RWPE2 (cell line): ENCODE data around the gene MTM1.

Experiments used
- ATAC-seq: fragments of 200-7000 bp; cut with Tn5 transposase; 3 replicates; pipeline ENCODE4 v1.9.1; 2021; ENCODE audit warnings: low read depth
- DNase-seq: peaks from one replicate; pipeline ENCODE4 v3.0.0-alpha.2; 2020; ENCODE audit warnings: low spot score
- H3K27ac ChIP-seq: fragments of 450-650 bp; 2 replicates; pipeline ENCODE4 v1.5.1; 2017; ENCODE audit warnings: mild to moderate bottlenecking; ENCODE audit not compliant: poor library complexity, severe bottlenecking
- H3K27me3 ChIP-seq: fragments of 250-450 bp; sonication (Bioruptor Pico); 2 replicates; pipeline ENCODE4 v1.5.1; 2021; ENCODE audit warnings: mild to moderate bottlenecking, moderate library complexity; ENCODE audit not compliant: insufficient read depth, poor library complexity, severe bottlenecking
- H3K36me3 ChIP-seq: fragments of 250-450 bp; sonication (Bioruptor Pico); 2 replicates; pipeline ENCODE4 v1.5.1; 2020; ENCODE audit warnings: low read depth, mild to moderate bottlenecking, moderate library complexity
- H3K4me1 ChIP-seq: fragments of 250-450 bp; sonication (Bioruptor Pico); 2 replicates; pipeline ENCODE4 v1.5.1; 2021; ENCODE audit warnings: mild to moderate bottlenecking, moderate library complexity; ENCODE audit not compliant: insufficient read depth, poor library complexity, severe bottlenecking
- H3K4me3 ChIP-seq: fragments of 250-450 bp; sonication (Bioruptor Pico); 2 replicates; pipeline ENCODE4 v1.5.1; 2021; ENCODE audit warnings: mild to moderate bottlenecking, moderate library complexity; ENCODE audit not compliant: severe bottlenecking
- H3K9me3 ChIP-seq: fragments of 250-450 bp; sonication (Bioruptor Pico); 2 replicates; pipeline ENCODE4 v1.5.1; 2021; ENCODE audit warnings: mild to moderate bottlenecking, moderate library complexity; ENCODE audit not compliant: severe bottlenecking
- TF ChIP-seq, protein P1 (sequence below): fragments of 450-650 bp; IDR thresholded peaks from one replicate; pipeline ENCODE4 v1.5.1; 2017; ENCODE audit warnings: mild to moderate bottlenecking, moderate library complexity; ENCODE audit not compliant: poor library complexity, severe bottlenecking

Gene MTM1

DNA sequence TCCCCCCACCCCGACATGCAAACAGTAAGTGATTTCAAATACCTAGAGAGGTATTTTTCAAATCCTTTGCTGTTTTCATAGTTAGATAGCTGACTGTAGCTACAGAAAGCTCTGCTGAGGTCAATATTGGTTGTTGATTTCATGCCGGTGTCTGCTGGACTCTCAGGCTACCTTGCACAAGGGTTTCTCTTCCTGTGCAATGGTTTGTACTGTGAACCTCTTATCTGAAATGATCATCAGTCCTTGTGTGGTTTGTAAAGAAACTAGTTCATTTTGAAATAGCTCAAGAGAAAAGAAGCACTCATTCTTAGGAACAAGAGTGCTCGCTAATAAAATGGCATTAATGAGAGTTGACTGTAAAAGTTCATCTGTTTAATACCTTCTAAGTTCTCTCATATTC, 2.1 kb downstream of the MTM1 start:
- no peak overlapping the region for H3K4me3 ChIP-seq
- peak overlapping the region; percentile 84 for H3K27ac ChIP-seq
- no peaks in the 10 kb centered on the region for H3K36me3 ChIP-seq
- TF ChIP-seq, protein P1, sequence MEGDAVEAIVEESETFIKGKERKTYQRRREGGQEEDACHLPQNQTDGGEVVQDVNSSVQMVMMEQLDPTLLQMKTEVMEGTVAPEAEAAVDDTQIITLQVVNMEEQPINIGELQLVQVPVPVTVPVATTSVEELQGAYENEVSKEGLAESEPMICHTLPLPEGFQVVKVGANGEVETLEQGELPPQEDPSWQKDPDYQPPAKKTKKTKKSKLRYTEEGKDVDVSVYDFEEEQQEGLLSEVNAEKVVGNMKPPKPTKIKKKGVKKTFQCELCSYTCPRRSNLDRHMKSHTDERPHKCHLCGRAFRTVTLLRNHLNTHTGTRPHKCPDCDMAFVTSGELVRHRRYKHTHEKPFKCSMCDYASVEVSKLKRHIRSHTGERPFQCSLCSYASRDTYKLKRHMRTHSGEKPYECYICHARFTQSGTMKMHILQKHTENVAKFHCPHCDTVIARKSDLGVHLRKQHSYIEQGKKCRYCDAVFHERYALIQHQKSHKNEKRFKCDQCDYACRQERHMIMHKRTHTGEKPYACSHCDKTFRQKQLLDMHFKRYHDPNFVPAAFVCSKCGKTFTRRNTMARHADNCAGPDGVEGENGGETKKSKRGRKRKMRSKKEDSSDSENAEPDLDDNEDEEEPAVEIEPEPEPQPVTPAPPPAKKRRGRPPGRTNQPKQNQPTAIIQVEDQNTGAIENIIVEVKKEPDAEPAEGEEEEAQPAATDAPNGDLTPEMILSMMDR: no peak
- ATAC-seq: no peak
- H3K27me3 ChIP-seq: no peaks in the 10 kb centered on the region
- H3K9me3 ChIP-seq: no peaks in the 10 kb centered on the region
- DNase-seq: no peak
- H3K4me1 ChIP-seq: peaks cover 42% of the 10 kb centered on the region

DNA sequence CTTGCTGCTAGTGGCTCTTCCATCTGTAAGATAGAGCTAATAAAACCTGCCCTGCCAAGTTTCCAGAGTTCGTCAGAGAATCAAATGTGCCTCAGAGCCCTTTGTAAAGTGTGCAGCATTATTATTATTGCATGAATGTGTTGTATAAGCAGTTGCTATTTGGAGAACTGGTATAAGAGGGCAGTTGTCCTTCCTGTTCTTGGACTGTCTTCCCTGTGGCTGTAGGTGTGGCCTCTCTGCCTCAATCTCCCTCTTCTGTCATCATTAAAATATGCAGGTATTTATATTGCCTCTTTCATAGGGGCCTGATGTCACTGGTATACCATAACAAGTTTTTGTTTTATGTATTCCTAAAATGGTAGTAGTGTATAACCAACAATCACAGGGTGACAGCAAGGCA, 3.8 kb downstream of the MTM1 start:
- Histone ChIP-seq H3K27me3 (no peaks in the 10 kb centered on the region), H3K4me1 (peaks cover 59% of the 10 kb centered on the region), H3K4me3 (no peak overlapping the region), H3K9me3 (no peaks in the 10 kb centered on the region), H3K36me3 (no peaks in the 10 kb centered on the region), H3K27ac (peak overlapping the region; percentile 84)
- no peak for ATAC-seq
- TF ChIP-seq, protein P1: no peak
- no peak for DNase-seq

DNA sequence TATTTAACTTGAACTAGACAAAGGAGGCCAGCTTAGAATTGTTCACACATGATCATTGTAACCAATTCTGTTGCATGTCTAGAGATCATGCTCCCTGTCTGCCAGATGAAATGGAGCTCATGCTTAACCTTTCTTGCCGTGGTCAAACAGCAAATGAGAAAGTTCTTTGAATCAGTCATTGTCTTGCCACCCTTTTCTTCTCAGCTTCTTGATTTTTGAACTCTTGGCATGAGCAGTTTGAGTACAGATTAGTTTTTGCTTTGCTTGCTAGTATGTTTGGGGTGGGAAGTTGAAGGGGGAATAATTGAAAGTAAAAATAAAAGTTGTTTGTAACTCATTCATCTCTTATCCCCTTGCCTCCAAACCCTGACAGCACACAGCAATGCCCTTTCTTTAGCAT, 4.7 kb downstream of the MTM1 start:
- no peaks in the 10 kb centered on the region for H3K9me3 ChIP-seq
- peaks cover 61% of the 10 kb centered on the region for H3K4me1 ChIP-seq
- no peak for DNase-seq
- peak overlapping the region; percentile 84 for H3K27ac ChIP-seq
- H3K4me3 ChIP-seq: no peak overlapping the region
- H3K27me3 ChIP-seq: no peaks in the 10 kb centered on the region
- H3K36me3 ChIP-seq: no peaks in the 10 kb centered on the region
- TF ChIP-seq, protein P1: no peak
- ATAC-seq: no peak

DNA sequence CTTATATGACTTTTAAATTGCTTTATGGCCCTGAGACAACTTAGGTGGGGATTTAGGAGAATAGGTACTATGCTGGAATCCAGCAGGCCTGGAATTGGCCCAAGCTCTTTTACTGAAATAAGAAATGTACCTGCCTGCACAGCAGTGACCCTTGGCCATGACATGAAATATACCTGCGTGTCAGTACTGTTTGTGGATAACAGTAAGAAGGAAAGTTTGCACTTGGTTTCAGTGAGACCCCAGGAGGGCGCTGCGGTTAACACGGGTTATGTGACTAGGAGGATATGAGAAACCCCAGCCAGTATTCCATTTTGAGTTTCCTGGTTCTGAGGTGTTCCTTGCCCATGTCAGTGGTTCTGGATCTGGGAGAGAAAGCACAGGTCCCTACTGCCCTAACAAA, 5.3 kb downstream of the MTM1 start:
- Histone ChIP-seq H3K9me3 (no peaks in the 10 kb centered on the region), H3K36me3 (no peaks in the 10 kb centered on the region), H3K4me1 (peaks cover 61% of the 10 kb centered on the region), H3K27me3 (no peaks in the 10 kb centered on the region), H3K4me3 (no peak overlapping the region), H3K27ac (peak overlapping the region; percentile 84)
- ATAC-seq: no peak
- TF ChIP-seq, protein P1: no peak
- no peak for DNase-seq

DNA sequence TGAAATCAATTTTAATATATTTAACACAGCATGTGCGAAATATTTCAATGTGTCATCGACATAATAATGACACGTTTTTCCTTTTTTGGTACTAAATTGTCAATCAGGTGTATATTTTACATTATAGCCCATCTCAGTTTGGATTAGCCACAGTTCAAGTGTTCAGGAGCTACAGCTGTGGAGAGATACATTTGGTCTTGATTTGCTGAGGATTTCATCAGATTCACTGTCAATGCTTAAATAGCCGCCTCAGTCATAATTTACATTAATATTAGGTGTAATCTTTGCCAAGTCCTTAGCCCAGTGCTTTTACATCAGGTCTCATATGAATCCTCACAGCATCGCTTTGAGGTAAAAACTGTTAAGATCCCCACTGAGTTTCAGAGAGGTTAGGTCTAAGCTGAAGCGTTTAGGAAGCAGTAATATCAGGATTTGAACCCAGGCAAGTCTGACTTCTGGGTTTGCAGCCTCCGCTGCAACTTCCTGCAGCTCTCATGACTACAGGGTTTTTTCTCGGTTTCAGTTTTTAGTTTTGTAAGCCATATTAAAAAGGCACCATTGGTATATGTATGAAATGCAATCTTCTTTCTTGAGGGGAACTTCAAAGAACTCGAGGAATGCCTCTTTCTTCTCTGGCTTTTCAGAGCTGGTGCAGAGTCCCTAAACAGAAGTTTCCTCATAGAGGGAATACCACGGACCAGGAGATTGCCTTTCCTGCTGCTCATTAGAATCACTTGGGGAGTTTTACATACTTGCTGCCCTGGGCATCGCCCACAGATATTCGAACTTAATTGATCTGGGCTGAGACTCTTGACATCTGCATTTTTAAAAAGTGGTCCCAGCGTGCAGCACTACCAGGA, 6.4 kb downstream of the MTM1 start:
- no peak overlapping the region for H3K4me3 ChIP-seq
- TF ChIP-seq, protein P1: no peak
- peaks cover 61% of the 10 kb centered on the region for H3K4me1 ChIP-seq
- no peaks in the 10 kb centered on the region for H3K27me3 ChIP-seq
- DNase-seq: no peak
- peak; percentile 9; the same call in 2 of the 3 replicates for ATAC-seq
- H3K9me3 ChIP-seq: no peaks in the 10 kb centered on the region
- peak overlapping the region; percentile 84 for H3K27ac ChIP-seq
- no peaks in the 10 kb centered on the region for H3K36me3 ChIP-seq
